Loucy (cell line): ENCODE data around the gene CCNF.
"Not testable (repeated sequence)": the region's sequence is repeated elsewhere in the genome, so short reads cannot be mapped to it uniquely, and the experiment has no call there.

ENCODE experiments used
- H2AFZ ChIP-seq: fragments of 200-600 bp; sonication (generic); 2 replicates; pipeline ENCODE4 v1.6.0; 2016; ENCODE audit warnings: antibody characterized with exemption, mild to moderate bottlenecking, low read length, moderate library complexity
- H3F3A ChIP-seq: fragments of 200-600 bp; 2 replicates; pipeline ENCODE4 v1.6.0; 2016; ENCODE audit warnings: antibody characterized with exemption, low read depth, mild to moderate bottlenecking
- H3K27me3 ChIP-seq: fragments of 200-600 bp; sonication (generic); 2 replicates; pipeline ENCODE4 v1.6.1; 2014; ENCODE audit warnings: low read length, mild to moderate bottlenecking; ENCODE audit not compliant: insufficient read depth, poor library complexity, severe bottlenecking
- H3K36me3 ChIP-seq: fragments of 200-600 bp; sonication (generic); 2 replicates; pipeline ENCODE4 v1.6.1; 2016; ENCODE audit warnings: low read length; ENCODE audit not compliant: insufficient read depth
- H3K4me1 ChIP-seq: fragments of 200-600 bp; sonication (generic); 2 replicates; pipeline ENCODE4 v1.5.1; 2014; ENCODE audit warnings: low read length, mild to moderate bottlenecking; ENCODE audit not compliant: insufficient read depth, poor library complexity, severe bottlenecking
- H3K4me2 ChIP-seq: fragments of 200-600 bp; sonication (generic); 2 replicates; pipeline ENCODE4 v1.6.0; 2014; ENCODE audit warnings: antibody characterized with exemption, low read length, low read depth, mild to moderate bottlenecking; ENCODE audit not compliant: poor library complexity, severe bottlenecking
- H3K4me3 ChIP-seq: fragments of 200-600 bp; sonication (generic); 2 replicates; pipeline ENCODE4 v1.5.1; 2014; ENCODE audit warnings: low read length, mild to moderate bottlenecking, mixed read lengths; ENCODE audit not compliant: poor library complexity, severe bottlenecking
- H3K79me2 ChIP-seq: fragments of 200-600 bp; sonication (generic); 2 replicates; pipeline ENCODE4 v1.6.1; 2014; ENCODE audit warnings: low read length; ENCODE audit not compliant: insufficient read depth
- H3K9ac ChIP-seq: fragments of 200-600 bp; sonication (generic); 2 replicates; pipeline ENCODE4 v1.6.0; 2014; ENCODE audit warnings: mild to moderate bottlenecking, low read depth, low read length, moderate library complexity; ENCODE audit not compliant: poor library complexity, severe bottlenecking
- H3K9me2 ChIP-seq: fragments of 200-600 bp; sonication (generic); replicated peaks from 2 replicates; pipeline ENCODE4 v1.6.1; 2016; ENCODE audit warnings: low read depth, low read length, mixed read lengths
- H3K9me3 ChIP-seq: fragments of 200-600 bp; sonication (generic); 2 replicates; pipeline ENCODE4 v1.6.1; 2014; ENCODE audit warnings: mild to moderate bottlenecking, antibody characterized with exemption, low read length, low read depth; ENCODE audit not compliant: insufficient read depth
- H4K20me1 ChIP-seq: fragments of 200-600 bp; sonication (generic); 2 replicates; pipeline ENCODE4 v1.6.0; 2014; ENCODE audit warnings: antibody characterized with exemption, low read length, mild to moderate bottlenecking; ENCODE audit not compliant: insufficient read depth, poor library complexity, severe bottlenecking
- EZH2phosphoT487 ChIP-seq: fragments of 200-600 bp; IDR thresholded peaks from 2 replicates; pipeline ENCODE4 v1.6.1; 2018; ENCODE audit warnings: antibody characterized with exemption, mild to moderate bottlenecking, moderate library complexity, borderline replicate concordance
- TF ChIP-seq, protein P1 (sequence below): fragments of 200-600 bp; sonication (generic); conservative IDR thresholded peaks from 2 replicates; pipeline ENCODE4 v1.5.1; 2014; ENCODE audit warnings: mild to moderate bottlenecking, antibody characterized with exemption, low read length

The CCNF gene

DNA sequence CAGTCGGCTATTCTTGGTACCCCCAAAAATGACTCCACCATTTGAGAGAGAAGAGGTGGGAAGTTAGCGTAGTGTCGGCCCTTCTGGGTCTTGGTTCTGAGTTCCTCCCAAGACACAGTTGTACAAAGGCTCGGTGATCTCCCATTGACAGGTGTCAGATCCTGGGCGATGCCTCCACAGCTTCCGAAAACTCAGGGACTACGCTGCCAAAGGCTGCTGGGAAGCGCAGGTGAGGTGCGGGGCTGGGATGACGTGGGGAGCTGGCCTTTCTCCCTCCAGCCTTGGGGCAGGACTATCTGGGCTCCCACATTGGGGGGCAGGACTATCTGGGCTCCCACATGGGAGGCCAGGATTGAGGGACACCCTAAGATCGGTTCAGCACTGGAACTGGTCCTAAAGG lies 10.4 kb downstream of the CCNF start:
- Histone ChIP-seq H3K4me1 (no peaks in the 10 kb centered on the region), H3K9me2 (no peaks in the 10 kb centered on the region), H3K9ac (no peak overlapping the region), H3K4me2 (no peak overlapping the region), H3K79me2 (no peaks in the 10 kb centered on the region), H2AFZ (no peak overlapping the region), H3F3A (no peaks in the 10 kb centered on the region), H3K9me3 (no peaks in the 10 kb centered on the region), H3K27me3 (no peaks in the 10 kb centered on the region), H3K4me3 (no peak overlapping the region), H4K20me1 (no peaks in the 10 kb centered on the region), H3K36me3 (peaks cover 26% of the 10 kb centered on the region; the same call in 1 of the 2 replicates)
- TF ChIP-seq, protein P1, sequence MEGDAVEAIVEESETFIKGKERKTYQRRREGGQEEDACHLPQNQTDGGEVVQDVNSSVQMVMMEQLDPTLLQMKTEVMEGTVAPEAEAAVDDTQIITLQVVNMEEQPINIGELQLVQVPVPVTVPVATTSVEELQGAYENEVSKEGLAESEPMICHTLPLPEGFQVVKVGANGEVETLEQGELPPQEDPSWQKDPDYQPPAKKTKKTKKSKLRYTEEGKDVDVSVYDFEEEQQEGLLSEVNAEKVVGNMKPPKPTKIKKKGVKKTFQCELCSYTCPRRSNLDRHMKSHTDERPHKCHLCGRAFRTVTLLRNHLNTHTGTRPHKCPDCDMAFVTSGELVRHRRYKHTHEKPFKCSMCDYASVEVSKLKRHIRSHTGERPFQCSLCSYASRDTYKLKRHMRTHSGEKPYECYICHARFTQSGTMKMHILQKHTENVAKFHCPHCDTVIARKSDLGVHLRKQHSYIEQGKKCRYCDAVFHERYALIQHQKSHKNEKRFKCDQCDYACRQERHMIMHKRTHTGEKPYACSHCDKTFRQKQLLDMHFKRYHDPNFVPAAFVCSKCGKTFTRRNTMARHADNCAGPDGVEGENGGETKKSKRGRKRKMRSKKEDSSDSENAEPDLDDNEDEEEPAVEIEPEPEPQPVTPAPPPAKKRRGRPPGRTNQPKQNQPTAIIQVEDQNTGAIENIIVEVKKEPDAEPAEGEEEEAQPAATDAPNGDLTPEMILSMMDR, result no peak
- TF ChIP-seq EZH2phosphoT487, result no peak

DNA sequence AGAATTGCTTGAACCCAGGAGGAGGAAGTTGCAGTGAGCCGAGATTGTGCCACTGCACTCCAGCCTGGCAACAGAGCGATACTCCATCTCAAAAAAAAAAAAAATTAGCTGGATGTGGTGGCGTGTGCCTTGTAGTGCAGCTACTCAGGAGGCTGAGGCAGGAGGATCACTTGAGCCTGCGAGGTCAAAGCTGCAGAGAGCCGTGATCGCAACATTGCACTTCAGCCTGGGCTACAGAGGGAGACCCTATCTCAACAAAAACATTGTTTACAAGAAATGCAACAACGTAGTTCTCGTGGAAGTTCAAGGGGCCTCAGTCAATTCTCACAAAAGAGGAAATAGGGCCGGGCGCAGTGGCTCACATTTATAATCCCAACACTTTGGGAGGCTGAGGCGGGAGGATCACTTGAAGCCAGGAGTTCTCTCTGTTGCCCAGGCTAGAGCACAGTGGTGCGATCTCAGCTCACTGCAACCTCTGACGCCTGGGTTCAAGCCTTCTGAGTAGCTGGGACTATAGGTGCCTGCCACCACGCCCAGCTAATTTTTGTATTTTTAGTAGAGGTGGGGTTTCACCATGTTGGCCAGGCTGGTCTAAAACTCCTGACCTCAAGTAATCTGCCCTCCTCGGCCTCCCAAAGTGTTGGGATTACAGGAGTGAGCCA lies 12.0 kb downstream of the CCNF start:
- not testable (repeated sequence) for H3K27me3 ChIP-seq, H4K20me1 ChIP-seq, H3K9ac ChIP-seq

DNA sequence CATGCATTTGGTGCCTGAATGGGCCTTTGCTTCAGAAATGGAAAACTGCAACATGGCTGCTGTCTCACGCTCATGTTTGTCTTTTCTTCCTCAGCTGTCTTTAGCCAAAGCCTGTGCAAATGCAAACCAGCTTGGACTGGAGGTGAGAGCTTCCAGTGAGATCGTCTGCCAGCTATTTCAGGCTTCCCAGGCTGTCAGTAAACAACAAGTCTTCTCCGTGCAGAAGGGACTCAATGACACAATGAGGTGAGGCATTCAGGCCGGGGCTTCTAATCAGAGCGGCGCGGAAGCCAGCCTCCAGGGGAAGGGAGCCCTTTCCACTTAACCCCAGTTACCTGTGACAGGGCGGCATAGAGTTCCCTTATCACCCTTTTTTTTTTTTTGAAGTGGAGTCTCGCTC lies 14.3 kb downstream of the CCNF start:
- H4K20me1 ChIP-seq, result no peaks in the 10 kb centered on the region

More for the DNA sequence above, 12.0 kb downstream of the CCNF start:
- H3K4me2 ChIP-seq, H3F3A ChIP-seq, H3K79me2 ChIP-seq, H3K4me3 ChIP-seq, H2AFZ ChIP-seq, H3K4me1 ChIP-seq, H3K9me3 ChIP-seq, H3K9me2 ChIP-seq: not testable (repeated sequence)
- peaks cover 32% of the 10 kb centered on the region; the same call in 1 of the 2 replicates for H3K36me3 ChIP-seq

More for the DNA sequence above, 14.3 kb downstream of the CCNF start:
- Histone ChIP-seq H3K9me2 (no peaks in the 10 kb centered on the region), H3F3A (no peaks in the 10 kb centered on the region), H3K9ac (no peak overlapping the region), H3K36me3 (peaks cover 31% of the 10 kb centered on the region; the same call in 1 of the 2 replicates), H3K4me2 (no peak overlapping the region), H3K27me3 (no peaks in the 10 kb centered on the region), H3K9me3 (no peaks in the 10 kb centered on the region), H3K4me1 (no peaks in the 10 kb centered on the region), H3K4me3 (no peak overlapping the region), H2AFZ (no peak overlapping the region), H3K79me2 (no peaks in the 10 kb centered on the region)
- TF ChIP-seq, protein P1, result no peak
- TF ChIP-seq EZH2phosphoT487, result no peak
